Left ventricle myocardium inferior (tissue), 1 donor: ENCODE data around the gene DEFB132. TPM values are rescaled to one million over a fixed set of nuclear protein-coding genes. Genes with fewer than 3 reads are reported as not detected.
"Not testable (repeated sequence)": the region's sequence is repeated elsewhere in the genome, so short reads cannot be mapped to it uniquely, and the experiment has no call there.

ENCODE experiments used
- DNase-seq: peaks from one replicate; pipeline ENCODE4 v3.0.0-alpha.2; 2020
- H3K27ac ChIP-seq: fragments of 200-600 bp; replicated peaks from 2 replicates; pipeline ENCODE4 v1.8.0; 2021
- H3K27me3 ChIP-seq: fragments of 200-600 bp; 2 replicates; pipeline ENCODE4 v1.8.0; 2021; ENCODE audit warnings: low read depth
- H3K36me3 ChIP-seq: fragments of 200-600 bp; 2 replicates; pipeline ENCODE4 v1.8.0; 2021
- H3K4me1 ChIP-seq: fragments of 200-600 bp; 2 replicates; pipeline ENCODE4 v1.8.0; 2021
- H3K4me3 ChIP-seq: fragments of 200-600 bp; 2 replicates; pipeline ENCODE4 v1.8.0; 2021; ENCODE audit warnings: mild to moderate bottlenecking, moderate library complexity
- H3K9me3 ChIP-seq: fragments of 200-600 bp; replicated peaks from 2 replicates; pipeline ENCODE4 v1.8.0; 2021
- intact Hi-C: fragments of 100-400 bp; cut with micrococcal nuclease; formaldehyde crosslinking; loops from one replicate; pipeline ENCODE4 v1.11.0; 2022
- total RNA-seq: library from RNA; stranded (reverse); fragmentation: NEBNext Ultra II Directional; extraction: Animal tissue kit (Norgen Biotek cat#: 25700); gene quantifications from one replicate; pipeline ENCODE4 v1.2.1, GENCODE V29; 2021
- TF ChIP-seq, protein P1 (sequence below): fragments of 200-600 bp; IDR thresholded peaks from 2 replicates; pipeline ENCODE4 v1.8.0; 2021; ENCODE audit warnings: antibody characterized with exemption, mild to moderate bottlenecking, borderline replicate concordance
- donor health status: DM: no; HTN: yes; CAD: no; lungs with severe emphysema.

DEFB132 gene
- total RNA-seq, 1 donor from 2014 or later: not detected

- no peak for DNase-seq
- intact Hi-C loops: no loop called here
- Histone ChIP-seq H3K9me3 (peaks cover 7% of the 10 kb centered on the region), H3K4me3 (no peak overlapping the region), H3K36me3 (no peaks in the 10 kb centered on the region), H3K27ac (no peak overlapping the region), H3K27me3 (peaks cover 26% of the 10 kb centered on the region), H3K4me1 (no peaks in the 10 kb centered on the region)
- TF ChIP-seq, protein P1, sequence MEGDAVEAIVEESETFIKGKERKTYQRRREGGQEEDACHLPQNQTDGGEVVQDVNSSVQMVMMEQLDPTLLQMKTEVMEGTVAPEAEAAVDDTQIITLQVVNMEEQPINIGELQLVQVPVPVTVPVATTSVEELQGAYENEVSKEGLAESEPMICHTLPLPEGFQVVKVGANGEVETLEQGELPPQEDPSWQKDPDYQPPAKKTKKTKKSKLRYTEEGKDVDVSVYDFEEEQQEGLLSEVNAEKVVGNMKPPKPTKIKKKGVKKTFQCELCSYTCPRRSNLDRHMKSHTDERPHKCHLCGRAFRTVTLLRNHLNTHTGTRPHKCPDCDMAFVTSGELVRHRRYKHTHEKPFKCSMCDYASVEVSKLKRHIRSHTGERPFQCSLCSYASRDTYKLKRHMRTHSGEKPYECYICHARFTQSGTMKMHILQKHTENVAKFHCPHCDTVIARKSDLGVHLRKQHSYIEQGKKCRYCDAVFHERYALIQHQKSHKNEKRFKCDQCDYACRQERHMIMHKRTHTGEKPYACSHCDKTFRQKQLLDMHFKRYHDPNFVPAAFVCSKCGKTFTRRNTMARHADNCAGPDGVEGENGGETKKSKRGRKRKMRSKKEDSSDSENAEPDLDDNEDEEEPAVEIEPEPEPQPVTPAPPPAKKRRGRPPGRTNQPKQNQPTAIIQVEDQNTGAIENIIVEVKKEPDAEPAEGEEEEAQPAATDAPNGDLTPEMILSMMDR: no peak
These were observed 6.2 kb upstream of the DEFB132 start for GRCh38 chr20:251354-251753.

GRCh38 chr20:252801-253200 lies 4.7 kb upstream of the DEFB132 start:
- H3K27me3 ChIP-seq: peaks cover 26% of the 10 kb centered on the region
- H3K4me3 ChIP-seq: no peak overlapping the region
- no peaks in the 10 kb centered on the region for H3K9me3 ChIP-seq
- TF ChIP-seq, protein P1: no peak
- DNase-seq: no peak
- no peaks in the 10 kb centered on the region for H3K36me3 ChIP-seq
- H3K27ac ChIP-seq: no peak overlapping the region
- intact Hi-C loops: no loop called here
- H3K4me1 ChIP-seq: no peaks in the 10 kb centered on the region

DNA sequence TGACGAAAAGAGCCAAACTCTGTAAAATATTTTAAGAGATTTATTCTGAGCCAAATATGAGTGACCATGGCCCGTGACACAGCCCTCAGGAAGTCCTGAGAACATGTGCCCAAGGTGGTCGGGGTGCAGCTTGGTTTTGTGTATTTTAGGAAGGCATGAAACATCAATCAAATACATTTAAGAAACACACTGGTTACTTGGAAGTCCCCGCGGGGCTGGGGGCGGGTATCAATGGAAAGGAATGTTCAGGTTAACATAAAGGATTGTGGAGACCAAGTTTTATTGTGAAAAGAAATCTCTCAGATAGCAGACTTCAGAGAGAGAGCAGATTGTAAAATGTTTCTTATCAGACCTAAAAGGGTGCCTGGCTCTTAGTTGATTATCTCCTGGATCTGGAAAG lies 4.1 kb upstream of the DEFB132 start:
- H3K9me3 ChIP-seq, H3K27ac ChIP-seq, DNase-seq, H3K4me1 ChIP-seq, H3K4me3 ChIP-seq, intact Hi-C loops, H3K36me3 ChIP-seq: not testable (repeated sequence)
- peaks cover 26% of the 10 kb centered on the region for H3K27me3 ChIP-seq

- intact Hi-C loops: no loop called here
- TF ChIP-seq, protein P1: no peak
- Histone ChIP-seq H3K27ac (no peak overlapping the region), H3K36me3 (no peaks in the 10 kb centered on the region), H3K27me3 (peaks cover 17% of the 10 kb centered on the region), H3K9me3 (no peaks in the 10 kb centered on the region), H3K4me1 (no peaks in the 10 kb centered on the region), H3K4me3 (no peak overlapping the region)
- DNase-seq: no peak
These were observed 840 bp downstream of the DEFB132 start for GRCh38 chr20:258269-258858.

- intact Hi-C loops: no loop called here
- Histone ChIP-seq H3K4me3 (no peak overlapping the region), H3K9me3 (no peaks in the 10 kb centered on the region), H3K27ac (no peak overlapping the region), H3K27me3 (peaks cover 22% of the 10 kb centered on the region), H3K36me3 (no peaks in the 10 kb centered on the region), H3K4me1 (no peaks in the 10 kb centered on the region)
- DNase-seq: no peak
- TF ChIP-seq, protein P1: peak; percentile 24
These were observed 1.4 kb downstream of the DEFB132 start for GRCh38 chr20:258963-259362.

- TF ChIP-seq, protein P1: no peak
- Histone ChIP-seq H3K36me3 (no peaks in the 10 kb centered on the region), H3K9me3 (no peaks in the 10 kb centered on the region), H3K4me1 (no peaks in the 10 kb centered on the region), H3K27me3 (peaks cover 14% of the 10 kb centered on the region), H3K4me3 (no peak overlapping the region), H3K27ac (no peak overlapping the region)
- DNase-seq: no peak
- intact Hi-C loops: no loop called here
These were observed 2.5 kb downstream of the DEFB132 start for GRCh38 chr20:259981-260380.
